Measurements from ENCODE around the gene RAB29.

RAB29 gene

DNA sequence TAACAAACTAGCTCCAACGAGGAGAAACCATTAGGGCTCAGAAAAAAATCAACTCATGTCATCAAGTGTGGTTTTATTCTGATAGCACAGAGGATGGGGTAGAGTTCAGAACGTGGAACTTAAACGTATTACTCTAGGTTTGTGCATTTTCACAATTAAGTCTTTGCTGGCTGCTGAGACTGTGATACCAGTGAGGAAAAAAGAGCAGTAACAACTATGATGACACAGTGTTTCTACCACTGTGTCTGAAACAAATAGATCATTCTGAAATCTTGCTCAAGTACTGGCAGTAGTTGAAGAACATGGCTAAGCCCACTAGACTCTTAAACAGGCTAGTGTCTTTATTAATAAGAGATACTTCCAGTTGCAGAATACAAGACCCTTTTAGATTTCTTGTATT lies 56.3 kb downstream of the RAB29 start:
- Histone ChIP-seq H3K4me3 (IDR thresholded peaks at IDR 0.05; ENCODE audit: insufficient read depth, low read depth, low read length) (no peak overlapping the region), H4K20me1 (ENCODE audit: insufficient read depth) (peaks cover 3% of the 10 kb centered on the region; the same call in 1 of the 2 replicates), H3K9ac (no peak overlapping the region), H2AFZ (ENCODE audit: low read depth) (no peak overlapping the region), H3K4me2 (no peak overlapping the region), H3K4me1 (ENCODE audit: low read depth, poor library complexity, severe bottlenecking) (peaks cover 4% of the 10 kb centered on the region), H3K27ac (no peak overlapping the region), H3K36me3 (ENCODE audit: insufficient read depth) (peaks cover 10% of the 10 kb centered on the region), H3K27me3 (ENCODE audit: insufficient read depth, low read depth) (no peaks in the 10 kb centered on the region), H3K79me2 (ENCODE audit: insufficient read depth, low read depth) (no peaks in the 10 kb centered on the region; the same call in 1 of the 2 replicates)
- TF ChIP-seq CTCF (conservative IDR thresholded peaks at IDR 0.05; ENCODE audit: low read depth, low read length): no peak
